Hepatocyte (in vitro differentiated cells): ENCODE results near the gene C18orf63. TPM values are rescaled to one million over a fixed set of nuclear protein-coding genes. Genes with fewer than 3 reads are reported as not detected.

Source experiments
- DNase-seq: peaks from one replicate; pipeline ENCODE4 v3.0.0-alpha.2; 2016; ENCODE audit warnings: low spot score
- H2AFZ ChIP-seq: fragments of 200-600 bp; sonication (generic); 2 replicates; pipeline ENCODE4 v1.6.0; 2016; ENCODE audit warnings: antibody characterized with exemption, mild to moderate bottlenecking
- H3K27ac ChIP-seq: fragments of 200-600 bp; sonication (generic); 2 replicates; pipeline ENCODE4 v1.5.1; 2016; ENCODE audit warnings: mild to moderate bottlenecking
- H3K27me3 ChIP-seq: fragments of 200-600 bp; sonication (generic); 2 replicates; pipeline ENCODE4 v1.6.1; 2016
- H3K36me3 ChIP-seq: fragments of 200-600 bp; sonication (generic); replicated peaks from 2 replicates; pipeline ENCODE4 v1.5.1; 2016; ENCODE audit warnings: low read depth; ENCODE audit not compliant: insufficient read depth
- H3K4me1 ChIP-seq: fragments of 200-600 bp; sonication (generic); 2 replicates; pipeline ENCODE4 v1.5.1; 2016; ENCODE audit warnings: mild to moderate bottlenecking, moderate library complexity; ENCODE audit not compliant: insufficient read depth
- H3K4me2 ChIP-seq: fragments of 200-600 bp; sonication (generic); 2 replicates; pipeline ENCODE4 v1.6.0; 2016
- H3K4me3 ChIP-seq: fragments of 200-600 bp; sonication (generic); 2 replicates; pipeline ENCODE4 v1.5.1; 2016; ENCODE audit warnings: mild to moderate bottlenecking
- H3K79me2 ChIP-seq: fragments of 200-600 bp; sonication (generic); 2 replicates; pipeline ENCODE4 v1.6.0; 2017; ENCODE audit warnings: mild to moderate bottlenecking
- H3K9me2 ChIP-seq: fragments of 200-600 bp; sonication (generic); replicated peaks from 2 replicates; pipeline ENCODE4 v1.6.0; 2017; ENCODE audit warnings: mild to moderate bottlenecking; ENCODE audit not compliant: insufficient read depth
- H3K9me3 ChIP-seq: fragments of 200-600 bp; sonication (generic); 2 replicates; pipeline ENCODE4 v1.5.1; 2016; ENCODE audit warnings: low read depth, mild to moderate bottlenecking
- H4K20me1 ChIP-seq: fragments of 200-600 bp; sonication (generic); 2 replicates; pipeline ENCODE4 v1.6.0; 2016; ENCODE audit warnings: mild to moderate bottlenecking; ENCODE audit not compliant: insufficient read depth, poor library complexity, severe bottlenecking
- CTCF ChIP-seq: fragments of 200-600 bp; sonication (generic); IDR thresholded peaks from 2 replicates; pipeline ENCODE4 v1.5.1; 2016; ENCODE audit warnings: antibody characterized with exemption, mild to moderate bottlenecking; ENCODE audit not compliant: poor library complexity
- EZH2 ChIP-seq: fragments of 200-600 bp; sonication (generic); IDR thresholded peaks from 2 replicates; pipeline ENCODE4 v1.6.1; 2016; ENCODE audit warnings: antibody characterized with exemption, mild to moderate bottlenecking, borderline replicate concordance
- EZH2phosphoT487 ChIP-seq: fragments of 200-600 bp; sonication (generic); IDR thresholded peaks from one replicate; pipeline ENCODE4 v1.6.1; 2018; ENCODE audit warnings: antibody characterized with exemption, mild to moderate bottlenecking, low read depth, moderate library complexity; ENCODE audit not compliant: unreplicated experiment, severe bottlenecking
- WGBS: methylation state at CpG from one replicate; pipeline ENCODE4 v1.1.6; 2016; ENCODE audit warnings: low lambda C conversion rate; ENCODE audit errors: missing lambda C conversion rate; 5-methylcytosine and 5-hydroxymethylcytosine counted together
- polyA plus RNA-seq: library from polyadenylated mRNA; unstranded; fragments of >200 nt; fragmentation: Nextera tagmentation; extraction: Ambion mirVana; gene quantifications from 2 replicates; pipeline ENCODE4 v1.2.1, GENCODE V29; 2016
- total RNA-seq: library from RNA; depleted of rRNA; stranded (reverse); fragments of >200 nt; gene quantifications from 2 replicates; pipeline ENCODE4 v1.2.3, GENCODE V29; 2014

Gene C18orf63
- total and polyA plus RNA-seq, 2 experiments from 2014 or later = not detected

DNA sequence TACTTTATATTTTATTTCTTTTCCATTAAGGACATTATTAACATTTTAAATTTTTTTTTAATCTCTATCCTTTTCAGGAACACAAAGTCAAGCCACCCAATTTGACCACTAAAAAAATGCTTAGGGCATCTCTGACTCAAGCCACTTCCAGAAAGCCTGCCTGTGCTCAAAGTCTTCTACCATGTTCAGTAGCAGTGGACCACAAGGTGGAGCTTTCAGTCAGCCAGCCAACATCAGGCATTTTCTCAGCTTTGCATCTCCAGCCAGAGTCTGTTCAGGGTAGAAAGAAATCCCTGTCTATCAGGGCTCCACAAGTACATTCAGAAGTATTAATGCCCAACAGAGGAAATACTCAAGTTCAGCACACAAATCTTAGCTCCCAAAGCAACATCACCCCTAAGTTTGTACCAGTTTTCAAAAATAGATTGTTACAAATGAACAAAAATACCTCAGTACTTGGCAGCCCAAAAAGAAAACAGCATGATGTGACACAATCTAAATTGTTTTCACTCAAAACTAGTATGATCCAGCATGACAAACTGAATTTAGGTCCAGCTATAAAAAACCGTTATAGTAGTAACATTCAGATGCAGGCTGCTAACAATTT lies 37.6 kb downstream of the C18orf63 start:
- Histone ChIP-seq H3K4me2 (no peak overlapping the region), H3K9me3 (no peaks in the 10 kb centered on the region), H3K4me1 (no peaks in the 10 kb centered on the region), H3K27ac (no peak overlapping the region), H3K36me3 (no peaks in the 10 kb centered on the region), H3K79me2 (no peaks in the 10 kb centered on the region), H3K4me3 (no peak overlapping the region), H4K20me1 (no peaks in the 10 kb centered on the region), H3K9me2 (no peaks in the 10 kb centered on the region), H3K27me3 (peaks cover 11% of the 10 kb centered on the region), H2AFZ (no peak overlapping the region)
- WGBS = 43% methylated on average over 1 of the region's 1 CpG
- DNase-seq = peak; percentile 82
- TF ChIP-seq CTCF (peak; percentile 85), EZH2phosphoT487 (no peak)

GRCh38 chr18:74356959-74357358 lies 41.3 kb downstream of the C18orf63 start:
- H3K4me1 ChIP-seq = no peaks in the 10 kb centered on the region
- H2AFZ ChIP-seq = no peak overlapping the region
- no peaks in the 10 kb centered on the region for H3K79me2 ChIP-seq
- H3K9me2 ChIP-seq = no peaks in the 10 kb centered on the region
- H3K27ac ChIP-seq = no peak overlapping the region
- 90% methylated on average over 1 of the region's 1 CpG for WGBS
- DNase-seq = no peak
- no peak overlapping the region for H3K4me2 ChIP-seq
- no peaks in the 10 kb centered on the region for H3K36me3 ChIP-seq
- no peaks in the 10 kb centered on the region for H4K20me1 ChIP-seq
- TF ChIP-seq CTCF (no peak), EZH2 (no peak), EZH2phosphoT487 (no peak)
- H3K9me3 ChIP-seq = no peaks in the 10 kb centered on the region
- H3K4me3 ChIP-seq = no peak overlapping the region
- H3K27me3 ChIP-seq = peaks cover 11% of the 10 kb centered on the region

DNA sequence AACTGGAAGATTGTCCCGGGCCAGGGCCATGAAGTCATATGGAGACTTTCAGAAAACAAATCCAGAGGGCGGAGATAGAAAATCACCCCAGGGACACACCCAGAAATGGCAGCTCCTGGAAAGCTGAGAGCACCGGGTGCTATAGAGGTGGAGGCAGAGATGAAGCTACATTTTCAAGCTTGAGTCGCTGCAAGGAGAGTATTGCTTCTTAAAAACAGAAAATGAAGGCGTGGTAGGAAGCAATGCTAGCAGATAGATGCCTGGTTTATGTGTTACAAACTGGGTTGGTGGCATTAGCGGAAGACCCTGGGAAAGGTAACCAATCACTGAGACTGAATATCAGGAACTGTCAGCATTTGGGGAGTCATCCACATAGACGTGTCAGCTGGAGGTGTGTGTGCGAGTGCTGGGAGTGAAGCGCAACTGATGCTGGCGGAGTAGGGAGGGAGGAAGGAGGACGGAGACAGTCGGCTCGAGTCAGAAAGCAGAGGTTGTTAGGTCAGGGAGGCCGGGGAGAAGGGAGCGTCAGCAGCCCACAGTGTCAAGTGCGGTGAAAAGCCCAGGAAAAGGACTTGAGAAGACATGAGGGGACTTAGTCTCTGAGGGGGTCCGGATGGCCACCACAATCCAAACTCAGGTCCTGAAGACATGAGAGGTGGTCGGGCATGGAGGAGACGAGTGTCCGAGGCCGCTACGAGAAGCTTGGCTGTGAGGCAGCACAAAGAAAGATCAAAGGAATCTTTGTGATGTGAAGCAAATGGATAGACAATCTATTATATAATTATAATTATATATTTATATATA lies 45.4 kb downstream of the C18orf63 start:
- 96% methylated on average over 22 of the region's 22 CpGs for WGBS
- no peaks in the 10 kb centered on the region for H3K79me2 ChIP-seq
- no peak for DNase-seq
- H3K27me3 ChIP-seq = no peaks in the 10 kb centered on the region
- no peaks in the 10 kb centered on the region for H3K9me2 ChIP-seq
- H3K4me3 ChIP-seq = no peak overlapping the region
- no peaks in the 10 kb centered on the region for H4K20me1 ChIP-seq
- no peaks in the 10 kb centered on the region for H3K36me3 ChIP-seq
- no peak overlapping the region for H3K4me2 ChIP-seq
- no peak overlapping the region for H2AFZ ChIP-seq
- TF ChIP-seq CTCF (no peak), EZH2 (no peak), EZH2phosphoT487 (no peak)
- no peaks in the 10 kb centered on the region for H3K9me3 ChIP-seq
- H3K4me1 ChIP-seq = no peaks in the 10 kb centered on the region
- H3K27ac ChIP-seq = no peak overlapping the region
